Measurements from ENCODE around the gene LETM1. TPM values are rescaled to one million over a fixed set of nuclear protein-coding genes. Genes with fewer than 3 reads are reported as not detected.

The LETM1 gene
- total RNA-seq, 1 donor from 2014 or later, result 98.7 TPM

GRCh38 chr4:1808851-1809753 lies 46.9 kb downstream of the LETM1 start:
- intact Hi-C loops (cut with micrococcal nuclease), result no loop called here
- H3K9me3 Mint-ChIP-seq, result no peaks in the 10 kb centered on the region
- H3K4me1 Mint-ChIP-seq, result no peaks in the 10 kb centered on the region
- no peak for DNase-seq
- no peaks in the 10 kb centered on the region for H3K27me3 Mint-ChIP-seq
- no peak overlapping the region for H3K4me3 Mint-ChIP-seq
- no peak overlapping the region for H3K27ac Mint-ChIP-seq
- peaks cover 6% of the 10 kb centered on the region for H3K36me3 Mint-ChIP-seq (ENCODE audit: low read depth)

GRCh38 chr4:1808396-1808795 lies 47.6 kb downstream of the LETM1 start:
- DNase-seq, result no peak
- Mint-ChIP-seq H3K9me3 (no peaks in the 10 kb centered on the region), H3K27ac (no peak overlapping the region), H3K27me3 (no peaks in the 10 kb centered on the region), H3K4me1 (no peaks in the 10 kb centered on the region), H3K36me3 (ENCODE audit: low read depth) (peaks cover 2% of the 10 kb centered on the region), H3K4me3 (no peak overlapping the region)
- intact Hi-C loops (cut with micrococcal nuclease), result no loop called here

GRCh38 chr4:1807332-1807777 lies 48.6 kb downstream of the LETM1 start:
- Mint-ChIP-seq H3K27ac (no peak overlapping the region), H3K9me3 (no peaks in the 10 kb centered on the region), H3K36me3 (ENCODE audit: low read depth) (peaks cover under 1% of the 10 kb centered on the region), H3K4me1 (no peaks in the 10 kb centered on the region), H3K4me3 (no peak overlapping the region), H3K27me3 (no peaks in the 10 kb centered on the region)
- DNase-seq, result no peak
- intact Hi-C loops (cut with micrococcal nuclease), result no loop called here

DNA sequence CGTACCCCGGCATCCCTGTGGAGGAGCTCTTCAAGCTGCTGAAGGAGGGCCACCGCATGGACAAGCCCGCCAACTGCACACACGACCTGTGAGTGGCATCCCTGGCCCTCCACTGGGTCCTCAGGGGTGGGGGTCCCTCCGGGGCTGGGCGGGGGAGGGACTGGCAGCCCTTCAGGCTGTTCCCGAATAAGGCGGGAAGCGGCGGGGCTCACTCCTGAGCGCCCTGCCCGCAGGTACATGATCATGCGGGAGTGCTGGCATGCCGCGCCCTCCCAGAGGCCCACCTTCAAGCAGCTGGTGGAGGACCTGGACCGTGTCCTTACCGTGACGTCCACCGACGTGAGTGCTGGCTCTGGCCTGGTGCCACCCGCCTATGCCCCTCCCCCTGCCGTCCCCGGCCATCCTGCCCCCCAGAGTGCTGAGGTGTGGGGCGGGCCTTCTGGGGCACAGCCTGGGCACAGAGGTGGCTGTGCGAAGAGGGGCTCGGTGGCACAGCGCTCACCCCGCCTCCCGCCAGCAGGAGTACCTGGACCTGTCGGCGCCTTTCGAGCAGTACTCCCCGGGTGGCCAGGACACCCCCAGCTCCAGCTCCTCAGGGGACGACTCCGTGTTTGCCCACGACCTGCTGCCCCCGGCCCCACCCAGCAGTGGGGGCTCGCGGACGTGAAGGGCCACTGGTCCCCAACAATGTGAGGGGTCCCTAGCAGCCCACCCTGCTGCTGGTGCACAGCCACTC lies 49.2 kb downstream of the LETM1 start:
- no peaks in the 10 kb centered on the region for H3K4me1 Mint-ChIP-seq
- DNase-seq, result no peak
- H3K27me3 Mint-ChIP-seq, result no peaks in the 10 kb centered on the region
- intact Hi-C loops (cut with micrococcal nuclease), result no loop called here
- no peaks in the 10 kb centered on the region for H3K9me3 Mint-ChIP-seq
- H3K4me3 Mint-ChIP-seq, result no peak overlapping the region
- H3K36me3 Mint-ChIP-seq (ENCODE audit: low read depth), result no peaks in the 10 kb centered on the region
- H3K27ac Mint-ChIP-seq, result no peak overlapping the region

DNA sequence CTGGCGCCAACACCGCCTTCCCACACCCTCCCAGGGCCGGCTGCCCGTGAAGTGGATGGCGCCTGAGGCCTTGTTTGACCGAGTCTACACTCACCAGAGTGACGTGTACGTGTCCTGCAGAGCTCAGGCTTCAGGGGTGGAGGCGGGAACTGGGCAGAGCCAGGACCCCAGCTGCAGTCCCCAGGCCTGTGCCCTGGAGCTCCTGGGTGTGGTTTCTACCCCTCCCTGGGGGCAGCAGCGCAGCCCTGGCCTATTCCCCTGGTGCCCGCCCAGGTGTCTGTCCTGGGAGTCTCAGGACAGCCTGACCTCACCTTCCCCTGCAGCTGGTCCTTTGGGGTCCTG lies 49.8 kb downstream of the LETM1 start:
- no peaks in the 10 kb centered on the region for H3K4me1 Mint-ChIP-seq
- no peaks in the 10 kb centered on the region for H3K9me3 Mint-ChIP-seq
- H3K36me3 Mint-ChIP-seq (ENCODE audit: low read depth), result no peaks in the 10 kb centered on the region
- no peak overlapping the region for H3K4me3 Mint-ChIP-seq
- H3K27ac Mint-ChIP-seq, result no peak overlapping the region
- H3K27me3 Mint-ChIP-seq, result no peaks in the 10 kb centered on the region
- intact Hi-C loops (cut with micrococcal nuclease), result no loop called here
- no peak for DNase-seq

GRCh38 chr4:1805493-1806222 lies 50.3 kb downstream of the LETM1 start:
- intact Hi-C loops (cut with micrococcal nuclease), result no loop called here
- H3K9me3 Mint-ChIP-seq, result no peaks in the 10 kb centered on the region
- H3K4me3 Mint-ChIP-seq, result no peak overlapping the region
- DNase-seq, result no peak
- no peaks in the 10 kb centered on the region for H3K36me3 Mint-ChIP-seq (ENCODE audit: low read depth)
- no peaks in the 10 kb centered on the region for H3K27me3 Mint-ChIP-seq
- H3K4me1 Mint-ChIP-seq, result no peaks in the 10 kb centered on the region
- H3K27ac Mint-ChIP-seq, result no peak overlapping the region

GRCh38 chr4:1804638-1805492 lies 51.1 kb downstream of the LETM1 start:
- intact Hi-C loops (cut with micrococcal nuclease), result no loop called here
- Mint-ChIP-seq H3K27me3 (no peaks in the 10 kb centered on the region), H3K4me1 (no peaks in the 10 kb centered on the region), H3K36me3 (ENCODE audit: low read depth) (no peaks in the 10 kb centered on the region), H3K4me3 (no peak overlapping the region), H3K9me3 (no peaks in the 10 kb centered on the region), H3K27ac (no peak overlapping the region)
- DNase-seq, result no peak

DNA sequence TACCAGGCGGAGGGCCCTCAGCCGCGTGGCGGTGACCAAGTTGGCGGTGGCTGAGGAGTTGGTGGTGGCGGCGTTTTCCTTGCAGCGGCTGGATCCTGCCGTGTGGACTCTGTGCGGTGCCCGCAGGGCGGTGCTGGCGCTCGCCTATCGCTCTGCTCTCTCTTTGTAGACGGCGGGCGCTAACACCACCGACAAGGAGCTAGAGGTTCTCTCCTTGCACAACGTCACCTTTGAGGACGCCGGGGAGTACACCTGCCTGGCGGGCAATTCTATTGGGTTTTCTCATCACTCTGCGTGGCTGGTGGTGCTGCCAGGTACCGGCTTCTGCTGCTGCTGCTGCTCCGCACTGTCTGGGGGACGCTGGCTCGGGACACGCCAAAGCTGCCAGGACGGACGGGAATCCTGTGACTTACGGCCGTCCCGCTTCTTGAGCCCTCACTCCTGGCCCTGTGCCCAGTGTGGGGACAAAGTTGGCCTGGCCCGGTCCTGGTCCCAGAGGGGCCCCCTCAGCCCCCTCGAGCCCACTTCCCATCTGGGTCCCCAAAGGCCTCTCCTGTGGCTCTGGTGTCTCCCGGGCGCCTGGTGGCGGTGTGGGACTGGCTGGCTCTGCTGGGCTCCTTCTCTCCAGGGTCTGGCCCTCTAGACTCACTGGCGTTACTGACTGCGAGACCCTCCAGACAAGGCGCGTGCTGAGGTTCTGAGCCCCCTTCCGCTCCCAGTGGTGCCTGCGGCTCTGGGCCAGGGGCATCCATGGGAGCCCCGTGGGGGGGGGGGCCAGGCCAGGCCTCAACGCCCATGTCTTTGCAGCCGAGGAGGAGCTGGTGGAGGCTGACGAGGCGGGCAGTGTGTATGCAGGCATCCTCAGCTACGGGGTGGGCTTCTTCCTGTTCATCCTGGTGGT lies 52.2 kb downstream of the LETM1 start:
- Mint-ChIP-seq H3K36me3 (ENCODE audit: low read depth) (no peaks in the 10 kb centered on the region), H3K27ac (no peak overlapping the region), H3K27me3 (no peaks in the 10 kb centered on the region), H3K4me3 (no peak overlapping the region), H3K9me3 (no peaks in the 10 kb centered on the region), H3K4me1 (no peaks in the 10 kb centered on the region)
- intact Hi-C loops (cut with micrococcal nuclease), result no loop called here
- DNase-seq, result no peak

GRCh38 chr4:1802720-1803522 lies 53.0 kb downstream of the LETM1 start:
- no peak overlapping the region for H3K27ac Mint-ChIP-seq
- intact Hi-C loops (cut with micrococcal nuclease), result no loop called here
- H3K9me3 Mint-ChIP-seq, result no peaks in the 10 kb centered on the region
- no peaks in the 10 kb centered on the region for H3K36me3 Mint-ChIP-seq (ENCODE audit: low read depth)
- H3K4me1 Mint-ChIP-seq, result no peaks in the 10 kb centered on the region
- no peak overlapping the region for H3K4me3 Mint-ChIP-seq
- DNase-seq, result no peak
- H3K27me3 Mint-ChIP-seq, result no peaks in the 10 kb centered on the region

DNA sequence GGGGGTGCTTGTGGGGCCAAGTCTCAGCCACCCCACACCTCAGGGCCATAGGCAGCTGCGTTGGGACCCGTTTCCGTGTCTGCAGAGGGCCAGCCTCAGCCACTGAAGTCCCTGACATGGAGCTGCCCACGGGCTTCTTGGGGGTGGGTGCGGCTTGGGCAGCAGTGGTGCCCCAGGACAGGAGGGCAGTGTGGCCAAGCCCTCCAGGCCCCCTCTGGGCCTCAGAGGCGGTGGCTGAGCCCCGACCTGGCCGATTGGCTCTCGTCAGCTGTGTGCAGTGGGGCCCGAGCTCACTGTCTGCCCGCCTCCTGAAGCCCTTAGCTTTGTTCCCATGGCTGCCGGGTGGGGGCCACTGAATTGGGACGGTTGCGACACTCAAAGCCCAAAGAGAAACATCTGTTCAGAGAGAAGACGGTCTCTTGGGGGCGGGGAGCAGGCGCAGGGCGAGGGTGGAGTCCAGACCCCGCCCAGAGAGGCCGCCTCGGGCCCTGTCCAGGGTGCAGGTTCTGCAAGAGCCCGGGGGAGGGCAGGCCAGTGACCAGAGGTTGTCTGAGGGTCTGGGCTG lies 53.7 kb downstream of the LETM1 start:
- DNase-seq, result no peak
- H3K4me1 Mint-ChIP-seq, result no peaks in the 10 kb centered on the region
- no peak overlapping the region for H3K27ac Mint-ChIP-seq
- intact Hi-C loops (cut with micrococcal nuclease), result no loop called here
- no peaks in the 10 kb centered on the region for H3K36me3 Mint-ChIP-seq (ENCODE audit: low read depth)
- no peaks in the 10 kb centered on the region for H3K9me3 Mint-ChIP-seq
- no peak overlapping the region for H3K4me3 Mint-ChIP-seq
- no peaks in the 10 kb centered on the region for H3K27me3 Mint-ChIP-seq

DNA sequence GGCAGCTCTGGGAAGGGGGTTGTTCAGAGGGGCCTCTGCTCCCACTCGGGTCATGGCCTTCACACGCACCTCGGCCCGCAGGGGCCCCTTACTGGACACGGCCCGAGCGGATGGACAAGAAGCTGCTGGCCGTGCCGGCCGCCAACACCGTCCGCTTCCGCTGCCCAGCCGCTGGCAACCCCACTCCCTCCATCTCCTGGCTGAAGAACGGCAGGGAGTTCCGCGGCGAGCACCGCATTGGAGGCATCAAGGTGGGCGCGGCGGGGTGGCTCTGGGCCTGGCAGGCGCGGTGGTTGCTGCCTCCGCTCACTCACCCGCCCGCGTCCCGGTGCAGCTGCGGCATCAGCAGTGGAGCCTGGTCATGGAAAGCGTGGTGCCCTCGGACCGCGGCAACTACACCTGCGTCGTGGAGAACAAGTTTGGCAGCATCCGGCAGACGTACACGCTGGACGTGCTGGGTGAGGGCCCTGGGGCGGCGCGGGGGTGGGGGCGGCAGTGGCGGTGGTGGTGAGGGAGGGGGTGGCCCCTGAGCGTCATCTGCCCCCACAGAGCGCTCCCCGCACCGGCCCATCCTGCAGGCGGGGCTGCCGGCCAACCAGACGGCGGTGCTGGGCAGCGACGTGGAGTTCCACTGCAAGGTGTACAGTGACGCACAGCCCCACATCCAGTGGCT lies 54.5 kb downstream of the LETM1 start:
- Mint-ChIP-seq H3K36me3 (ENCODE audit: low read depth) (no peaks in the 10 kb centered on the region), H3K4me1 (no peaks in the 10 kb centered on the region), H3K4me3 (no peak overlapping the region), H3K27ac (no peak overlapping the region), H3K9me3 (no peaks in the 10 kb centered on the region), H3K27me3 (peaks cover 4% of the 10 kb centered on the region)
- DNase-seq, result no peak
- intact Hi-C loops (cut with micrococcal nuclease), result no loop called here
